ENCODE results near the gene AFF2. TPM values are rescaled to one million over a fixed set of nuclear protein-coding genes. Genes with fewer than 3 reads are reported as not detected.

The AFF2 gene
- total and polyA plus RNA-seq, 8 donors = 0.10 to 84.0 (median 0.72) TPM; not detected in 3

- WGBS, 5 donors = 42 to 73% (median 65%) methylated on average over 5 of the region's 5 CpGs
- TF ChIP-seq POLR2A (IDR thresholded peaks at IDR 0.05) (no peak), EP300 (IDR thresholded peaks at IDR 0.05) (no peak), POLR2AphosphoS5 (IDR thresholded peaks at IDR 0.05) (no peak), CTCF (IDR thresholded peaks at IDR 0.05) (no peak)
- Histone ChIP-seq H3K36me3 (no peaks in the 10 kb centered on the region), H3K27me3 (peaks cover 0 to 2% (median 0%) of the 10 kb centered on the region in 3 donors), H3K4me3 (no peak overlapping the region), H3K9me3 (no peaks in the 10 kb centered on the region), H3K27ac (no peak overlapping the region), H3K4me1 (no peaks in the 10 kb centered on the region)
- no peak for DNase-seq
- intact Hi-C loops (cut with DNase I; ENCODE audit: low total_unique reads) = no loop called here
Measured at GRCh38 chrX:148522006-148522405, 21.6 kb downstream of the AFF2 start.

- intact Hi-C loops (cut with DNase I; ENCODE audit: low total_unique reads) = no loop called here
- Histone ChIP-seq H3K27ac (no peak overlapping the region), H3K4me3 (no peak overlapping the region), H3K4me1 (no peaks in the 10 kb centered on the region), H3K9me3 (no peaks in the 10 kb centered on the region), H3K27me3 (peaks cover 0 to 4% (median 0%) of the 10 kb centered on the region in 3 donors), H3K36me3 (no peaks in the 10 kb centered on the region)
- WGBS, 5 donors = 62 to 86% (median 75%) methylated on average over 6 of the region's 6 CpGs
- no peak for DNase-seq
- TF ChIP-seq EP300 (IDR thresholded peaks at IDR 0.05) (no peak), POLR2AphosphoS5 (IDR thresholded peaks at IDR 0.05) (no peak), CTCF (IDR thresholded peaks at IDR 0.05) (no peak), POLR2A (IDR thresholded peaks at IDR 0.05) (no peak)
Measured at GRCh38 chrX:148523303-148524080, 23.1 kb downstream of the AFF2 start.

- Histone ChIP-seq H3K27me3 (peaks cover 0 to 4% (median 0%) of the 10 kb centered on the region in 3 donors), H3K4me3 (no peak overlapping the region), H3K36me3 (no peaks in the 10 kb centered on the region), H3K4me1 (no peaks in the 10 kb centered on the region), H3K27ac (no peak overlapping the region), H3K9me3 (no peaks in the 10 kb centered on the region)
- TF ChIP-seq POLR2AphosphoS5 (IDR thresholded peaks at IDR 0.05) (no peak), CTCF (IDR thresholded peaks at IDR 0.05) (peak in 3 of 7 experiments; percentile 43 to 50 (median 49))
- 16 to 28% (median 18%) methylated on average over 2 of the region's 2 CpGs for WGBS, 5 donors
- intact Hi-C loops (cut with DNase I; ENCODE audit: low total_unique reads) = no loop called here
- DNase-seq = peak in 1 of 2 donors; percentile 8
Measured at GRCh38 chrX:148530464-148531077, 30.2 kb downstream of the AFF2 start.

GRCh38 chrX:148534291-148534690 lies 33.9 kb downstream of the AFF2 start:
- no peaks in the 10 kb centered on the region for H3K36me3 ChIP-seq
- DNase-seq = no peak
- intact Hi-C loops (cut with DNase I; ENCODE audit: low total_unique reads) = no loop called here
- no peaks in the 10 kb centered on the region for H3K27me3 ChIP-seq
- no peaks in the 10 kb centered on the region for H3K4me1 ChIP-seq
- H3K4me3 ChIP-seq = no peak overlapping the region
- WGBS, 5 donors = 67 to 86% (median 80%) methylated on average over 2 of the region's 2 CpGs
- no peaks in the 10 kb centered on the region for H3K9me3 ChIP-seq
- H3K27ac ChIP-seq = no peak overlapping the region
- TF ChIP-seq CTCF (IDR thresholded peaks at IDR 0.05) (no peak), POLR2A (IDR thresholded peaks at IDR 0.05) (no peak), EP300 (IDR thresholded peaks at IDR 0.05) (no peak), POLR2AphosphoS5 (IDR thresholded peaks at IDR 0.05) (no peak)
